Fibroblast of villous mesenchyme (primary cell): Measurements from ENCODE around the gene IL17RD. TPM values are rescaled to one million over a fixed set of nuclear protein-coding genes. Genes with fewer than 3 reads are reported as not detected.
A peak's percentile ranks its signal among the peaks of the same experiment; 100 is the strongest.

Experiments
- DNase-seq: peaks from one replicate; pipeline ENCODE4 v3.0.0-alpha.2; 2010; ENCODE audit warnings: low read depth
- H3K4me3 ChIP-seq: 2 replicates; pipeline ENCODE4 v1.5.1; 2011; ENCODE audit warnings: low read depth, mild to moderate bottlenecking, low read length
- total RNA-seq: library from RNA; depleted of rRNA; stranded (reverse); fragments of >200 nt; gene quantifications from 2 replicates; pipeline ENCODE4 v1.2.3, GENCODE V29; 2012
- TF ChIP-seq, protein P1 (sequence below): IDR thresholded peaks from 2 replicates; pipeline ENCODE4 v1.5.1; 2012; ENCODE audit warnings: low read depth, mild to moderate bottlenecking, low read length; ENCODE audit not compliant: insufficient read depth

Gene IL17RD
- total RNA-seq, 1 donor, result 0.86 TPM

DNA sequence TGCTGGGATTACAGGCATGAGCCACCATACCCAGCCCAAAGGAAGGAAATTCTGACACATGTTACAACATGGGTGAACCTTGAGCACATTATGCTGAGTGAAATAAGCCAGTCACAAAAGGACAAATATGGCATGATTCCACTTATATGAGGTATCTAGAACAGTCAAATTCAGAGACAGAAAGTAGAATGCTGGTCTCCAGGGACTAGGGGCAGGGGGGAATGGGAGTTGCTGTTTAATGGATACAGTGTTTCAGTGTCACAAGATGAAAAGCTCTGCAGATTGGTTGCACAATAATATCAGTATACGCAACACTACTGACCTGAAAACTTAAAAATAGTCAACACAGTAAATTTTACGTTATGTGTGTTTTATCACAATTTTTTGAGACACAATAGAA lies 100.6 kb downstream of the IL17RD start:
- peak; percentile 11 for DNase-seq
- no peak overlapping the region for H3K4me3 ChIP-seq
- TF ChIP-seq, protein P1, sequence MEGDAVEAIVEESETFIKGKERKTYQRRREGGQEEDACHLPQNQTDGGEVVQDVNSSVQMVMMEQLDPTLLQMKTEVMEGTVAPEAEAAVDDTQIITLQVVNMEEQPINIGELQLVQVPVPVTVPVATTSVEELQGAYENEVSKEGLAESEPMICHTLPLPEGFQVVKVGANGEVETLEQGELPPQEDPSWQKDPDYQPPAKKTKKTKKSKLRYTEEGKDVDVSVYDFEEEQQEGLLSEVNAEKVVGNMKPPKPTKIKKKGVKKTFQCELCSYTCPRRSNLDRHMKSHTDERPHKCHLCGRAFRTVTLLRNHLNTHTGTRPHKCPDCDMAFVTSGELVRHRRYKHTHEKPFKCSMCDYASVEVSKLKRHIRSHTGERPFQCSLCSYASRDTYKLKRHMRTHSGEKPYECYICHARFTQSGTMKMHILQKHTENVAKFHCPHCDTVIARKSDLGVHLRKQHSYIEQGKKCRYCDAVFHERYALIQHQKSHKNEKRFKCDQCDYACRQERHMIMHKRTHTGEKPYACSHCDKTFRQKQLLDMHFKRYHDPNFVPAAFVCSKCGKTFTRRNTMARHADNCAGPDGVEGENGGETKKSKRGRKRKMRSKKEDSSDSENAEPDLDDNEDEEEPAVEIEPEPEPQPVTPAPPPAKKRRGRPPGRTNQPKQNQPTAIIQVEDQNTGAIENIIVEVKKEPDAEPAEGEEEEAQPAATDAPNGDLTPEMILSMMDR, result no peak

DNA sequence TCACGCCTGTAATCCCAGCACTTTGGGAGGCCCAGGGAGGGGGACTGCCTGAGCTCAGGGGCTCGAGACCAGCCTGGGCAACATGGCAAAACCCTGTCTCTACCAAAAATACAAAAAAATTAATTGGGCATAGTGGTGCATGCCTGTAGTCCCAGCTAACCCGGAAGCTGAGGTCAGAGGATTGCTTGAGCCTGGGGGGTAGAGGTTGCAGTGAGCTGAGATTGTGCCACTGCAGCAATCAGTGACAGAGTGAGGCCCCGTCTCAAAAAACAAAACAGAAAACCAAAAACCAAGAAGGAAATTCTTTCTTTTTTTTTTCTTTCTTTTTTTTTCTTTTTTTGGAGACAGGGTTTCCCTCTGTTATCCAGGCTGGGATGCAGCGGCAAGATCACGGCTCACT lies 101.2 kb downstream of the IL17RD start:
- no peak for DNase-seq
- no peak overlapping the region for H3K4me3 ChIP-seq
- TF ChIP-seq, protein P1, result no peak

DNA sequence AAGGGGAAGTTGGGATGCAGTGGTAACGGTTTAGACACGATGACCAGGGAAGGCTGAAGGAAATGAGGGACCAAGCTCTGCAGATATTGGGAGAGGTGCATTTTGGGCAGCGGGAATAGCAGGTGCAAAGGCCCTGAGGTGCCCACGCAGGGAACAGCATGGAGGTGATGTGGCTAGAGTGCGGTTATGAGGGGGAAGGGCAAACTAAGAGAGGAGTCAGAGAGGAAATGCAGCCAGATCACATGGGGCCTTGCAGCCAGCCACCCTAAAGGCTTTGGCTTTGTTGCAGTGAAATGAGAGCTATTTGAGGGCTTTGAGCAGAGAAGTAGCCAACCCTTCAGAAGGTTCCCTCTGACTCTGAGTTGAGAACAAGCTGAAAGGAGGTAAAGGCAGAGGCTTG lies 102.1 kb downstream of the IL17RD start:
- TF ChIP-seq, protein P1, result no peak

GRCh38 chr3:57062101-57062631 lies 103.0 kb downstream of the IL17RD start:
- DNase-seq, result no peak
- TF ChIP-seq, protein P1, result no peak
- H3K4me3 ChIP-seq, result no peak overlapping the region

More for the DNA sequence above, 102.1 kb downstream of the IL17RD start:
- no peak overlapping the region for H3K4me3 ChIP-seq
- DNase-seq, result no peak

DNA sequence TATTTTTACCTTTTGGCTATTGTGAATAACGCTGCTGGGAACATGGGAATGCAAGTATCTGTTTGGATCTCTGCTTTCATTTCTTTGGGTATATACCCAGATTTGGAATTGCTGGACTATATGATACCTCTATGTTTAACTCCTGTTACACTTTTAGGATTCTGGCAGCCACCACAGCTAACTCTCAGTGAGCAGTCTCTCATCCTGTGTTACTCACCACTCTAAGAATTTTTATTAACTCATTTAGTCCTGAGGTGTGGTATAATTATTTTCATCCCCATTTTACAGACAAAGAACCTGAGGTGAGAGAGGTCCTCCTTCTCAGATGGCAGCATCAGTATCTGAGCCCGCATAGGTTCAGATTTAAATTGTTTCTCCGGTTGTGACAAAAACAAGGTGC lies 103.6 kb downstream of the IL17RD start:
- no peak for DNase-seq
- no peak overlapping the region for H3K4me3 ChIP-seq
- TF ChIP-seq, protein P1, result no peak

DNA sequence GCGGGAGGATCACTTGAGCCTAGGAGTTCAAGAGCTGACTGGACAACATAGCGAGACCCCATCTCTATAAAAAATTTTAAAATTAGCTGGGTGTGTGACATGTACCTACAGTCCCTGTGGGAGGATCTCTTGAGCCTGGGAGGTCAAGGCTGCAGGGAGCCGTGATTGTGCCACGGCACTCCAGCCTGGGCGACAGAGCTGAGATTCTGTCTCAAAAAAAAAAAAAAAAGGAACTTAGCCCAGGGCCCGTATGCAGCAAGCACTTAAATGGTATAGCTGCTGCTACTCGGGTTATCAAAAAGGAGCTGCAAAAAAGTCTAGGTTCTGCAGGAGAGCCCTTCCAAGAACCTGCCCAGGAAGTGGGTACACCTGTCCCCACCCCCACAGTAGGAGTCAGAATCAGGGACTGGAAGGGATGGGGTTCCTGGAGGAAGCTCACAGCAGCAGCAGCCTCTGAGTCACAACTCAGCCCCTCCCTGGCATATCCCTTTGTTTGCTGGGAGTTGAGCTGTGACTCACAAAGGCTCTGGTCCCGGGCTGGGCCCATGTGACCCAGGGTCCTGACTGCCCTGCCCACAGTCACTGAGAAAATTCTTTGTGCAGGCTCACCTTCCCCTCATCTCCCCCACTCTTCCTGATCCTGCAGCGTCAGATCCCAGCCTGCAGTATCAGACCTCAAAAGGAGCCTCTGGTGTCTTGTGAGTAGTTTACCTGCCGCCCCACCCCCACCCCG lies 104.9 kb downstream of the IL17RD start, which contains the start of gene SPATA12:
Gene SPATA12 (plus strand): TSS at position 576 of the 733 bp plus-strand sequence. CDS start 13,031 bp downstream, outside the sequence.
- TF ChIP-seq, protein P1, result no peak
- DNase-seq, result peak; percentile 71

More for the DNA sequence above, 104.9 kb downstream of the IL17RD start, which contains the start of gene SPATA12:
- H3K4me3 ChIP-seq, result no peak within 1 kb of the TSS
